ENCODE results near the gene OTOGL.

Gene OTOGL

GRCh38 chr12:80188576-80188975 lies 89.2 kb downstream of the OTOGL start:
- Mint-ChIP-seq H3K4me1 (ENCODE audit: low read depth) (peaks cover 5% of the 10 kb centered on the region), H3K27ac (no peak overlapping the region), H3K4me3 (no peak overlapping the region), H3K36me3 (ENCODE audit: low read depth) (no peaks in the 10 kb centered on the region), H3K27me3 (ENCODE audit: low read depth) (peaks cover 10% of the 10 kb centered on the region), H3K9me3 (no peaks in the 10 kb centered on the region)

GRCh38 chr12:80189241-80189640 lies 89.9 kb downstream of the OTOGL start:
- no peak overlapping the region for H3K27ac Mint-ChIP-seq
- H3K9me3 Mint-ChIP-seq: no peaks in the 10 kb centered on the region
- H3K27me3 Mint-ChIP-seq (ENCODE audit: low read depth): peaks cover 12% of the 10 kb centered on the region
- H3K4me3 Mint-ChIP-seq: no peak overlapping the region
- H3K36me3 Mint-ChIP-seq (ENCODE audit: low read depth): no peaks in the 10 kb centered on the region
- peaks cover 5% of the 10 kb centered on the region for H3K4me1 Mint-ChIP-seq (ENCODE audit: low read depth)

GRCh38 chr12:80190001-80190400 lies 90.7 kb downstream of the OTOGL start:
- H3K4me3 Mint-ChIP-seq: no peak overlapping the region
- no peak overlapping the region for H3K27ac Mint-ChIP-seq
- H3K36me3 Mint-ChIP-seq (ENCODE audit: low read depth): no peaks in the 10 kb centered on the region
- H3K4me1 Mint-ChIP-seq (ENCODE audit: low read depth): peaks cover 5% of the 10 kb centered on the region
- H3K9me3 Mint-ChIP-seq: no peaks in the 10 kb centered on the region
- peaks cover 13% of the 10 kb centered on the region for H3K27me3 Mint-ChIP-seq (ENCODE audit: low read depth)

GRCh38 chr12:80192087-80192486 lies 92.8 kb downstream of the OTOGL start:
- Mint-ChIP-seq H3K27me3 (ENCODE audit: low read depth) (peaks cover 13% of the 10 kb centered on the region), H3K4me1 (ENCODE audit: low read depth) (peaks cover 5% of the 10 kb centered on the region), H3K27ac (no peak overlapping the region), H3K36me3 (ENCODE audit: low read depth) (no peaks in the 10 kb centered on the region), H3K9me3 (no peaks in the 10 kb centered on the region), H3K4me3 (no peak overlapping the region)

- Mint-ChIP-seq H3K9me3 (no peaks in the 10 kb centered on the region), H3K4me1 (ENCODE audit: low read depth) (no peaks in the 10 kb centered on the region), H3K4me3 (no peak overlapping the region), H3K27me3 (ENCODE audit: low read depth) (peaks cover 10% of the 10 kb centered on the region), H3K27ac (no peak overlapping the region), H3K36me3 (ENCODE audit: low read depth) (no peaks in the 10 kb centered on the region)
Observed at GRCh38 chr12:80193865-80194264, 94.5 kb downstream of the OTOGL start.

GRCh38 chr12:80195074-80195726 lies 95.9 kb downstream of the OTOGL start:
- Mint-ChIP-seq H3K27ac (no peak overlapping the region), H3K4me1 (ENCODE audit: low read depth) (no peaks in the 10 kb centered on the region), H3K27me3 (ENCODE audit: low read depth) (peaks cover 9% of the 10 kb centered on the region), H3K9me3 (no peaks in the 10 kb centered on the region), H3K36me3 (ENCODE audit: low read depth) (no peaks in the 10 kb centered on the region), H3K4me3 (no peak overlapping the region)

GRCh38 chr12:80195737-80196136 lies 96.4 kb downstream of the OTOGL start:
- Mint-ChIP-seq H3K36me3 (ENCODE audit: low read depth) (no peaks in the 10 kb centered on the region), H3K27ac (no peak overlapping the region), H3K9me3 (no peaks in the 10 kb centered on the region), H3K4me3 (no peak overlapping the region), H3K4me1 (ENCODE audit: low read depth) (no peaks in the 10 kb centered on the region), H3K27me3 (ENCODE audit: low read depth) (peaks cover 9% of the 10 kb centered on the region)

GRCh38 chr12:80196419-80196818 lies 97.1 kb downstream of the OTOGL start:
- H3K36me3 Mint-ChIP-seq (ENCODE audit: low read depth): no peaks in the 10 kb centered on the region
- no peaks in the 10 kb centered on the region for H3K9me3 Mint-ChIP-seq
- H3K27me3 Mint-ChIP-seq (ENCODE audit: low read depth): peaks cover 9% of the 10 kb centered on the region
- H3K4me1 Mint-ChIP-seq (ENCODE audit: low read depth): no peaks in the 10 kb centered on the region
- no peak overlapping the region for H3K4me3 Mint-ChIP-seq
- no peak overlapping the region for H3K27ac Mint-ChIP-seq

- Mint-ChIP-seq H3K4me1 (ENCODE audit: low read depth) (no peaks in the 10 kb centered on the region), H3K27ac (no peak overlapping the region), H3K9me3 (no peaks in the 10 kb centered on the region), H3K27me3 (ENCODE audit: low read depth) (peaks cover 3% of the 10 kb centered on the region), H3K4me3 (no peak overlapping the region), H3K36me3 (ENCODE audit: low read depth) (no peaks in the 10 kb centered on the region)
Observed at GRCh38 chr12:80198782-80199337, 99.5 kb downstream of the OTOGL start.

- Mint-ChIP-seq H3K4me1 (ENCODE audit: low read depth) (no peaks in the 10 kb centered on the region), H3K9me3 (no peaks in the 10 kb centered on the region), H3K27me3 (ENCODE audit: low read depth) (no peaks in the 10 kb centered on the region)
Observed at GRCh38 chr12:80199931-80200330, 100.6 kb downstream of the OTOGL start.

GRCh38 chr12:80200414-80200813 lies 101.1 kb downstream of the OTOGL start:
- no peaks in the 10 kb centered on the region for H3K27me3 Mint-ChIP-seq (ENCODE audit: low read depth)
- no peak overlapping the region for H3K27ac Mint-ChIP-seq
- no peaks in the 10 kb centered on the region for H3K36me3 Mint-ChIP-seq (ENCODE audit: low read depth)
- H3K4me3 Mint-ChIP-seq: no peak overlapping the region
- no peaks in the 10 kb centered on the region for H3K4me1 Mint-ChIP-seq (ENCODE audit: low read depth)
- no peaks in the 10 kb centered on the region for H3K9me3 Mint-ChIP-seq

More at GRCh38 chr12:80199931-80200330, 100.6 kb downstream of the OTOGL start:
- Mint-ChIP-seq H3K4me3 (no peak overlapping the region), H3K27ac (no peak overlapping the region), H3K36me3 (ENCODE audit: low read depth) (no peaks in the 10 kb centered on the region)

GRCh38 chr12:80201908-80202307 lies 102.6 kb downstream of the OTOGL start:
- Mint-ChIP-seq H3K4me1 (ENCODE audit: low read depth) (no peaks in the 10 kb centered on the region), H3K27me3 (ENCODE audit: low read depth) (peaks cover 5% of the 10 kb centered on the region), H3K4me3 (no peak overlapping the region), H3K9me3 (no peaks in the 10 kb centered on the region), H3K27ac (no peak overlapping the region), H3K36me3 (ENCODE audit: low read depth) (no peaks in the 10 kb centered on the region)

GRCh38 chr12:80205960-80206359 lies 106.6 kb downstream of the OTOGL start:
- no peaks in the 10 kb centered on the region for H3K36me3 Mint-ChIP-seq (ENCODE audit: low read depth)
- H3K27me3 Mint-ChIP-seq (ENCODE audit: low read depth): peaks cover 8% of the 10 kb centered on the region
- H3K27ac Mint-ChIP-seq: no peak overlapping the region
- no peaks in the 10 kb centered on the region for H3K9me3 Mint-ChIP-seq
- H3K4me3 Mint-ChIP-seq: no peak overlapping the region
- H3K4me1 Mint-ChIP-seq (ENCODE audit: low read depth): no peaks in the 10 kb centered on the region

- H3K27ac Mint-ChIP-seq: no peak overlapping the region
- no peaks in the 10 kb centered on the region for H3K9me3 Mint-ChIP-seq
- H3K4me3 Mint-ChIP-seq: no peak overlapping the region
- no peaks in the 10 kb centered on the region for H3K36me3 Mint-ChIP-seq (ENCODE audit: low read depth)
- peaks cover 8% of the 10 kb centered on the region for H3K27me3 Mint-ChIP-seq (ENCODE audit: low read depth)
- no peaks in the 10 kb centered on the region for H3K4me1 Mint-ChIP-seq (ENCODE audit: low read depth)
Observed at GRCh38 chr12:80208071-80208470, 108.7 kb downstream of the OTOGL start.

- no peak overlapping the region for H3K27ac Mint-ChIP-seq
- no peak overlapping the region for H3K4me3 Mint-ChIP-seq
- no peaks in the 10 kb centered on the region for H3K9me3 Mint-ChIP-seq
- peaks cover 3% of the 10 kb centered on the region for H3K27me3 Mint-ChIP-seq (ENCODE audit: low read depth)
- H3K36me3 Mint-ChIP-seq (ENCODE audit: low read depth): no peaks in the 10 kb centered on the region
- H3K4me1 Mint-ChIP-seq (ENCODE audit: low read depth): no peaks in the 10 kb centered on the region
Observed at GRCh38 chr12:80211671-80212070, 112.3 kb downstream of the OTOGL start.
